Medulla oblongata (tissue), 1 donor: ENCODE data around the gene RBM33.

Experiments used
- DNase-seq: peaks from one replicate; pipeline ENCODE4 v3.0.0-alpha.2; 2015; ENCODE audit errors: extremely low spot score

The RBM33 gene

GRCh38 chr7:155820246-155820645, 175.8 kb downstream of the RBM33 start:
- DNase-seq, result no peak

- no peak for DNase-seq
These were observed 176.3 kb downstream of the RBM33 start for GRCh38 chr7:155820788-155821187.

- no peak for DNase-seq
These were observed 177.4 kb downstream of the RBM33 start for GRCh38 chr7:155821851-155822250.

GRCh38 chr7:155824227-155824886, 179.9 kb downstream of the RBM33 start:
- peak; percentile 27 for DNase-seq

- DNase-seq, result no peak
These were observed 180.9 kb downstream of the RBM33 start for GRCh38 chr7:155825336-155825735.

- no peak for DNase-seq
These were observed 185.5 kb downstream of the RBM33 start for GRCh38 chr7:155829796-155830470.
